ENCODE data around the gene CBFB. TPM values are rescaled to one million over a fixed set of nuclear protein-coding genes. Genes with fewer than 3 reads are reported as not detected.
"Not testable (repeated sequence)": the region's sequence is repeated elsewhere in the genome, so short reads cannot be mapped to it uniquely, and the experiment has no call there.

Gene CBFB
- total RNA-seq, 1 experiment from 2014 or later = 185 TPM

GRCh38 chr16:67040166-67040565, 11.2 kb downstream of the CBFB start:
- no TSS peak for BruUV-seq (replicated peaks)

GRCh38 chr16:67040906-67041305, 12.0 kb downstream of the CBFB start:
- H3K27me3 ChIP-seq (replicated peaks; ENCODE audit: insufficient read depth, low read depth, low read length, poor library complexity) = no peaks in the 10 kb centered on the region
- POLR2A ChIA-PET (ENCODE audit: low non-redundant PET) = no interaction called here
- H3K4me1 ChIP-seq (ENCODE audit: insufficient read depth, low read length, poor library complexity, severe bottlenecking) = peaks cover 11% of the 10 kb centered on the region
- intact Hi-C loops (cut with micrococcal nuclease; ENCODE audit: unreplicated experiment) = no loop called here
- BruUV-seq (replicated peaks) = TSS peak; percentile 3
- no peak overlapping the region for H3K4me3 ChIP-seq (ENCODE audit: low read depth, low read length, poor library complexity, severe bottlenecking)
- TF ChIP-seq EZH2 (IDR thresholded peaks at IDR 0.05; ENCODE audit: borderline replicate concordance, low read depth, low read length, poor library complexity, severe bottlenecking) (no peak), CTCF (conservative IDR thresholded peaks at IDR 0.05; ENCODE audit: low read depth, low read length) (no peak)
- H3K9me3 ChIP-seq (ENCODE audit: low read depth, low read length, poor library complexity, severe bottlenecking) = no peaks in the 10 kb centered on the region
- no peak overlapping the region for H3K27ac ChIP-seq (ENCODE audit: low read depth, low read length, poor library complexity, severe bottlenecking)
- CTCF ChIA-PET = no interaction called here
- DNase-seq (ENCODE audit: low spot score) = no peak
- H3K36me3 ChIP-seq (ENCODE audit: insufficient read depth, low read length, poor library complexity, severe bottlenecking) = peaks cover 57% of the 10 kb centered on the region

More at GRCh38 chr16:67040166-67040565, 11.2 kb downstream of the CBFB start:
- no peak for DNase-seq (ENCODE audit: low spot score)
- POLR2A ChIA-PET (ENCODE audit: low non-redundant PET) = no interaction called here
- H3K36me3 ChIP-seq (ENCODE audit: insufficient read depth, low read length, poor library complexity, severe bottlenecking) = peaks cover 54% of the 10 kb centered on the region
- peaks cover 18% of the 10 kb centered on the region for H3K4me1 ChIP-seq (ENCODE audit: insufficient read depth, low read length, poor library complexity, severe bottlenecking)
- H3K9me3 ChIP-seq (ENCODE audit: low read depth, low read length, poor library complexity, severe bottlenecking) = no peaks in the 10 kb centered on the region
- TF ChIP-seq CTCF (conservative IDR thresholded peaks at IDR 0.05; ENCODE audit: low read depth, low read length) (no peak), EZH2 (IDR thresholded peaks at IDR 0.05; ENCODE audit: borderline replicate concordance, low read depth, low read length, poor library complexity, severe bottlenecking) (no peak)
- no peaks in the 10 kb centered on the region for H3K27me3 ChIP-seq (replicated peaks; ENCODE audit: insufficient read depth, low read depth, low read length, poor library complexity)
- no peak overlapping the region for H3K4me3 ChIP-seq (ENCODE audit: low read depth, low read length, poor library complexity, severe bottlenecking)
- no peak overlapping the region for H3K27ac ChIP-seq (ENCODE audit: low read depth, low read length, poor library complexity, severe bottlenecking)
- CTCF ChIA-PET = no interaction called here
- intact Hi-C loops (cut with micrococcal nuclease; ENCODE audit: unreplicated experiment) = no loop called here

- H3K27ac ChIP-seq (ENCODE audit: low read depth, low read length, poor library complexity, severe bottlenecking); H3K27me3 ChIP-seq (replicated peaks; ENCODE audit: insufficient read depth, low read depth, low read length, poor library complexity); CTCF ChIA-PET; H3K4me1 ChIP-seq (ENCODE audit: insufficient read depth, low read length, poor library complexity, severe bottlenecking); H3K9me3 ChIP-seq (ENCODE audit: low read depth, low read length, poor library complexity, severe bottlenecking); BruUV-seq (replicated peaks); POLR2A ChIA-PET (ENCODE audit: low non-redundant PET); H3K4me3 ChIP-seq (ENCODE audit: low read depth, low read length, poor library complexity, severe bottlenecking); DNase-seq (ENCODE audit: low spot score); intact Hi-C loops (cut with micrococcal nuclease; ENCODE audit: unreplicated experiment): not testable (repeated sequence)
- H3K36me3 ChIP-seq (ENCODE audit: insufficient read depth, low read length, poor library complexity, severe bottlenecking) = peaks cover 56% of the 10 kb centered on the region
These were observed 12.6 kb downstream of the CBFB start for GRCh38 chr16:67041520-67041919.

- Histone ChIP-seq H3K36me3 (ENCODE audit: insufficient read depth, low read length, poor library complexity, severe bottlenecking) (peaks cover 39% of the 10 kb centered on the region), H3K9me3 (ENCODE audit: low read depth, low read length, poor library complexity, severe bottlenecking) (no peaks in the 10 kb centered on the region), H3K4me1 (ENCODE audit: insufficient read depth, low read length, poor library complexity, severe bottlenecking) (peaks cover 3% of the 10 kb centered on the region), H3K4me3 (ENCODE audit: low read depth, low read length, poor library complexity, severe bottlenecking) (no peak overlapping the region), H3K27me3 (replicated peaks; ENCODE audit: insufficient read depth, low read depth, low read length, poor library complexity) (no peaks in the 10 kb centered on the region), H3K27ac (ENCODE audit: low read depth, low read length, poor library complexity, severe bottlenecking) (no peak overlapping the region)
- intact Hi-C loops (cut with micrococcal nuclease; ENCODE audit: unreplicated experiment) = no loop called here
- no peak for DNase-seq (ENCODE audit: low spot score)
- POLR2A ChIA-PET (ENCODE audit: low non-redundant PET) = no interaction called here
- no TSS peak for BruUV-seq (replicated peaks)
- CTCF ChIA-PET = interaction anchor here (1.4 kb wide), 1 partner anchor 25 kb away, joined by 4 read pairs; no protein-coding TSS in a partner anchor
- TF ChIP-seq CTCF (conservative IDR thresholded peaks at IDR 0.05; ENCODE audit: low read depth, low read length) (no peak), EZH2 (IDR thresholded peaks at IDR 0.05; ENCODE audit: borderline replicate concordance, low read depth, low read length, poor library complexity, severe bottlenecking) (no peak)
These were observed 14.5 kb downstream of the CBFB start for GRCh38 chr16:67043420-67043819.
